ENCODE measurements around the gene CDKN1A.

CDKN1A gene

GRCh38 chr6:36678488-36679042 is at the start of gene CDKN1A:
Gene CDKN1A, plus strand, starts transcription at chr6:36678714. Its CDS starts 5,388 bp downstream, at chr6:36684102.
- peak; percentile 91 for DNase-seq (ENCODE audit: extremely low read depth, insufficient read length)
- no peak for TF ChIP-seq CTCF (IDR thresholded peaks at IDR 0.05; ENCODE audit: insufficient read depth, low read length, poor library complexity, severe bottlenecking)
- H3K4me3 ChIP-seq (replicated peaks; ENCODE audit: low read depth, low read length) = peak within 1 kb of the TSS; percentile 80

GRCh38 chr6:36629784-36630183 is 48.7 kb upstream of the CDKN1A start:
- no peaks in the 10 kb centered on the region for H3K27me3 ChIP-seq (replicated peaks; ENCODE audit: control insufficient read depth, insufficient read depth, low read length)
- no peak for DNase-seq (ENCODE audit: extremely low read depth, insufficient read length)
- H3K4me3 ChIP-seq (replicated peaks; ENCODE audit: low read depth, low read length) = no peak overlapping the region
- no peak for TF ChIP-seq CTCF (IDR thresholded peaks at IDR 0.05; ENCODE audit: insufficient read depth, low read length, poor library complexity, severe bottlenecking)
- no peaks in the 10 kb centered on the region for H3K36me3 ChIP-seq (ENCODE audit: control insufficient read depth, insufficient read depth, low read length)

More at GRCh38 chr6:36678488-36679042, at the start of gene CDKN1A:
- Histone ChIP-seq H3K27me3 (replicated peaks; ENCODE audit: control insufficient read depth, insufficient read depth, low read length) (no peaks in the 10 kb centered on the region), H3K36me3 (ENCODE audit: control insufficient read depth, insufficient read depth, low read length) (peaks cover 24% of the 10 kb centered on the region)

GRCh38 chr6:36631326-36632011 is 47.0 kb upstream of the CDKN1A start:
- Histone ChIP-seq H3K36me3 (ENCODE audit: control insufficient read depth, insufficient read depth, low read length) (no peaks in the 10 kb centered on the region), H3K27me3 (replicated peaks; ENCODE audit: control insufficient read depth, insufficient read depth, low read length) (no peaks in the 10 kb centered on the region), H3K4me3 (replicated peaks; ENCODE audit: low read depth, low read length) (no peak overlapping the region)
- DNase-seq (ENCODE audit: extremely low read depth, insufficient read length) = no peak
- no peak for TF ChIP-seq CTCF (IDR thresholded peaks at IDR 0.05; ENCODE audit: insufficient read depth, low read length, poor library complexity, severe bottlenecking)

- no peak for DNase-seq (ENCODE audit: extremely low read depth, insufficient read length)
Measured at GRCh38 chr6:36633370-36633769, 45.1 kb upstream of the CDKN1A start.

GRCh38 chr6:36633915-36634314 is 44.6 kb upstream of the CDKN1A start:
- no peaks in the 10 kb centered on the region for H3K36me3 ChIP-seq (ENCODE audit: control insufficient read depth, insufficient read depth, low read length)
- no peaks in the 10 kb centered on the region for H3K27me3 ChIP-seq (replicated peaks; ENCODE audit: control insufficient read depth, insufficient read depth, low read length)
- no peak overlapping the region for H3K4me3 ChIP-seq (replicated peaks; ENCODE audit: low read depth, low read length)
- DNase-seq (ENCODE audit: extremely low read depth, insufficient read length) = no peak
- no peak for TF ChIP-seq CTCF (IDR thresholded peaks at IDR 0.05; ENCODE audit: insufficient read depth, low read length, poor library complexity, severe bottlenecking)

More at GRCh38 chr6:36633370-36633769, 45.1 kb upstream of the CDKN1A start:
- no peak for TF ChIP-seq CTCF (IDR thresholded peaks at IDR 0.05; ENCODE audit: insufficient read depth, low read length, poor library complexity, severe bottlenecking)
- no peak overlapping the region for H3K4me3 ChIP-seq (replicated peaks; ENCODE audit: low read depth, low read length)
- no peaks in the 10 kb centered on the region for H3K27me3 ChIP-seq (replicated peaks; ENCODE audit: control insufficient read depth, insufficient read depth, low read length)
- H3K36me3 ChIP-seq (ENCODE audit: control insufficient read depth, insufficient read depth, low read length) = no peaks in the 10 kb centered on the region
